Superior temporal gyrus (tissue), 1 donor: ENCODE data around the gene RPL5.
"Not testable (repeated sequence)": the region's sequence is repeated elsewhere in the genome, so short reads cannot be mapped to it uniquely, and the experiment has no call there.

Experiments
- DNase-seq: peaks from one replicate; pipeline ENCODE4 v3.0.0-alpha.2; 2016; ENCODE audit errors: extremely low spot score

Gene RPL5

DNA sequence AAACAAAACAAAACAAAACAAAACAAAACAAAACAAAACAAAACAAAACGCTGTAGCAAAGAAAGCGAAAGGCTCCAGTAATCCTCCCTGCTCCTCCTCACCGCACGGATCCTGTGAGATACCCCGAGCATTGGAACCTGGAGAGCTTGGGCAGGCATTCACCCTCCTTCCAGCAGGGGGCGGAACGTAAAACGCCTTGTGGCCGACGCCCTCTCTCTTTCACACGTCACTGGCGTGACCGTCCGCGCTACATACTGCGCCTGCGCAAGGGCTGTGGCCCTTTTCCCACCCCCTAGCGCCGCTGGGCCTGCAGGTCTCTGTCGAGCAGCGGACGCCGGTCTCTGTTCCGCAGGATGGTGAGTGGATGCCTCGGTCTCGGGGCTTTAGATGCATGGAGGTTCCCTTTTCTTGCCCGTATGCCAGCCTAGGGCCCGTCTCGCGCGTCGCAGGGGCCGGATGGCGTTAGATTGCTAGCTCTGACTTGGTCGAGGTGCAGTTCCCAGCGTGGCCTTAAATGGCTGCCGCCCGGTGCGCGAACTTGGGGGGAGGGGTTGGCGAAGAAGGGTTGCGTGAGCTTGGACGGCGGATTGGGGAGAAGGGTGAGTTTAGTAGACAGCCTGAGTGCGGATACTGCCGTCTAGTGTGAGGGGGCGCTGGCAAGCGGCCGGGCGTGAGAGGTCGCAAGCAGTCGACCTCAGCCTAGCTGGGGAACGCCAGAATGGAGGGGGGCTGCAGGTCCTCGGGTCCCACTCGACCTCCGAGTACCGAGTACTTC lies at the start of gene RPL5:
TSS of gene RPL5 (plus strand) at position 279 of the 775 bp plus-strand sequence. CDS start at position 354, 75 bp downstream.
- peak; percentile 99 for DNase-seq

DNA sequence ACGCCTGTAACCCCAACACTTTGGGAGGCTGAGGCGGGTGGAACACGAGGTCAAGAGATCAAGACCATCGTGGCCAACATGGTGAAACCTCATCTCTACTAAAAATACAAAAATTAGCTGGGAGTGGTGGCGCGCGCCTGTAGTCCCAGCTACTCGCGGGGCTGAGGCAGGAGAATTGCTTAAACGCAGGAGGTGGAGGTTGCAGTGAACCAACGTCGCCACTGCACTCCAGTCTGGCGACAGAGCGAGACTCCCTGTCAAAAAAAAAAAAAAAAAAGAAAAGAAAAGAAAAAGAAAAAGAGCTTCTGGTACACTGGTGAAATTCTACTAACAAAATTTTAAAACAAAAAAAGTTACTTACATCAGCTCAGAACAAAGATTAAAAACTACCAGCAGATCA lies 48.3 kb upstream of the RPL5 start:
- DNase-seq, result not testable (repeated sequence)

GRCh38 chr1:92784021-92784638 lies 47.7 kb upstream of the RPL5 start:
- DNase-seq, result no peak

DNA sequence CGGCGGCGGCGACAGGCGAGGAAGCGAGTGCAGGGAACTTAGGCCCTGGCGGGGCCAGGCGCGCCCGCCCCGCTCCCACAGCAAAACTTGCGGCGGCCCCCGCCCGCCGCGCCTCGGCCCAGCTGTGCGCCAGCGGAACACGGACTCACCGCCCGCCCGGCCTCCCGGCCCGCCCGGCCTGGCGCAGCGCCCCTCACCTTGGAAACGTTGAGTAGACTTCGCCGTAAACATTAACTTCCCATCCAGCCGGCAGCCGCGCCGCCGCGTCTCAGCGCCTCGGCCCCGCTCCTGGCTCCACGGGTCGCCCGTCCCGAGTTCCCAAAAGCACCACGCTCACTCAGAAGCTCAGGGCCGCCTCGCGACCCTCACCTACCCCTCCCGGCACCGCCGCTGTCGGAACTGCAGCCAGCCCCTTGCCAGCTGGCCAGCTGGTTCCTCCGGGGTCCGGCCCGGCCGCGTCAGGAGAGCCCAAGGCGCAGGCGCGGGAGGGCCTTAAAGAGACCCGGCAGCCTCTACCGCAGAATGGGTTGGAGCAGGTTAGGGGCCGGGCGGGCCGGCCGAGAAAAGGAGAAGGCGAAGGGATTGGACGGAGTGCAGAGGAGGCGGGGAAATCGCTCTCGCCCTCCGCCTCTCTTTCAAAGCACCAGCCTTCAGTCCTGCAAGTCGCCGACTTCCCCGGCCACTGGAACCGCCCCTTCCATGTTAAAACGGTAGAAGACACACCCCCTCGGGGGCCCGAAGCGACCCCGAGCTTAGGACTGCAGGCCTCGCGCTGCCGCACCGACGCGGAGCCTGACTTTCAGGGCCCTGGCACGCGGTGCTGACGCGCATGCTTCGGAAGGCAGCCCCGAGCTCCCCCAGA lies 47.0 kb upstream of the RPL5 start, which contains the start of gene EVI5:
TSS of gene EVI5 (minus strand) at position 470 of the 862 bp plus-strand sequence. CDS start 48,562 bp downstream, outside the sequence.
- peak; percentile 90 for DNase-seq

DNA sequence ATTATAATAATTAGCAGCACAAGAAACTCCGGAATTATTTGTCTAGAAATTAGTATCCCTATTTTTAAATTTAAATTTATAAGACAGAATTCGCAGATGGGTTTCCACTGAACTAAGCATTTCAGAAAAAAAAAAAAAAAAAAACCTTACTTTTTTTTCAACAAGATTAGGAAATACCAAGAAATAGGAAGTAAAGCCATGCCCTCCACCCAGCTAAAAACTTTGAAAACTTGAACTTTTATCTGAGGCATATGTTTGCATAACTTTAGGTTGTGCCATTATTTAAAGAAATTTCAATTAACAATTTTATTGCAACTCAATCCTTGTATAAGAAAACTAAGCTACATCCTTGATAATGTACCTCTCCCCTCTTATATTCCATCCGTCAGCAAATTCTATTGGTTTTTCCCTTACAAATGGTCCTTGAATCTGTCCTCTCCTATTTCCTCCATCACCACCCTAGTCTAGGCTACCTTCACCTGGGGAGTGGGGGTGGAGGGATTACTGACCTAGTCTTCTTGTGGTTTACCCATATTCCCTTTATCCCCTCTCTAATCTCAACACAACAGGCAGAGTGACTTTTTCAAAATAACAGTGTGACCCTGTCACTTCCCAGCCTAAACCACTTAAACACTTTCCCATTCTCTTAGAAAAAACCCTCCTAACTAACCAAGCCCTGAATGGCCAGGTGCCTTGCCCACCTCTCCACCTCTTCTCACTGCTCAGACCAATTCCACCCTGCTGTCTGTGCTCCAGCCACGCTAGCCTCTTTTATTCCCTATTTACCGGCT lies 45.5 kb upstream of the RPL5 start:
- DNase-seq, result no peak

DNA sequence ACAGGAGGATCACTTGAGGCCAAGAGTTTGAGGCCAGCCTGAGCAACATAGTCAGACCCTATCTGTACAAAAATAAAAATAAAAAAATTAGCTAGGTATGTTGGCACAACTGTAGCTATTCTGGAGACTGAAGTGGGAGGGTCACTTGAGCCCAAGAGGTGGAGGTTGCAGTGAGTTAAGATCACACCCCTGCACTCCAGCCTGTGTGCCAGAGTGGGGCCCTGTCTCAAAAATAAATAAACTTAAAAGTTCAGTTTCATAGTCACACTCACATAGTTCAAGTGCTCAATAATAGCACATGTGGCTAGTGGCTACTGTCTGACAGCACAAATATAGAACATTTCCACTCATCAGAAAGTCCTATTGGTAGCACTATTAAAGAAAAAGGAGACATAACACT lies 41.8 kb upstream of the RPL5 start:
- no peak for DNase-seq

GRCh38 chr1:92790867-92791266 lies 41.0 kb upstream of the RPL5 start:
- DNase-seq, result no peak

GRCh38 chr1:92791487-92792066 lies 40.3 kb upstream of the RPL5 start:
- no peak for DNase-seq

DNA sequence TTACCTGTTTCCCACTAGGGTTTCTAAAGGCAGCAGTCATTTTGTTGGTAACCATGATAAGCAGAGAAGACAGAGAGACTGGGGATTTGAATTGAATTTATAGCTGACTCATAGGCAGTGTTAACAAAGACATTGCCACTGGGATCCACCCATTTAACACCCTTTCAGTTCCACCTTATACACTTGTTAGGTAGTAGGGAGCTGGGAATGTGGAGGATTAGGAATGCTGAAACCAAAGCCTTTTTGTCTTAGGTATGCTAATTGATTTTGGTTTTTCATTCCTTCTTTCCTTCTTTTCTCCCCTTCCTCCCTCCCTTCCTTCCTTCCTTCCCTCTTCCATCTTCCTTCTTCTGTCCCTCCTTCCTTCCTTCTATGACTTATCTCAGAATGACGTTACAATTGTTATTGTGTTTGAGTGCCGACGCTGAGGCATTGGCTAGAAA lies 39.5 kb upstream of the RPL5 start:
- no peak for DNase-seq

DNA sequence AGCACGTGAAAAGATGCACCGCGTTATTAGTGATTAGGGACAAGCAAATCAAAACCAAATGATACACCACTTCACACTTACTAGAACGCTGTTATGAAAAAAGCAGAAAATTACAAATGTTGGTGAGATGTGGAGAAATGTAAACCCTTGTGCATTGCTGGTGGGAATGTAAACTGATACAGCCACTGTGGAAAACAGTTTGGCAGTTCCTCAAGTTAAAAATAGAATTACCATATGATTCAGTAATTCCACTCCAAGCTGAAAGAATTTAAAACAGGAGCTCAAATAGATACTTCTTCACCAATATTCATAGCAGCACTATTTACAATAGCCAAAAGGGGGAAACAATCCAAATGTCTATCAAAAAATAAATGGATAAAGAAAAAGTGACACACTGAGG lies 36.7 kb upstream of the RPL5 start:
- peak; percentile 4 for DNase-seq

GRCh38 chr1:92797297-92797696 lies 34.5 kb upstream of the RPL5 start:
- no peak for DNase-seq

DNA sequence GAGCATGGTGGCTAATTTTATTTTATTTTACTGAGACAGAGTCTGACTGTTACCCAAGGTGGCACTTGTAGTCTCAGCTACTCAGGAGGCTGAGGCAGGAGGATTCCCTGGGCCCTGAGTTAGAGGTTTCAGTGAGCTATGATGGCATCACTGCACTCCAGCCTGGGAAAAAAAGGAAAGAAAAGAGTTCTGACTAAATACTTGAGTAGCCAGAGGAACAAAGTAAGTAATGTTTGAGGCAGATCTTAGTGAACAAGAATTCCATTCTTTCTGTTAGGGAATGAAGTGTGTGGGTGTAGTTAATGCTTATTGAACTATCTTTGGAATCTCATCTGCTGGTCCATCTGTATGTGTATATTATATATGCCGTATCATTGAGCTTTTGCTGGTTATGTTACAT lies 33.9 kb upstream of the RPL5 start:
- DNase-seq, result no peak

- DNase-seq, result no peak
Observed at GRCh38 chr1:92803140-92803887, 28.5 kb upstream of the RPL5 start.

DNA sequence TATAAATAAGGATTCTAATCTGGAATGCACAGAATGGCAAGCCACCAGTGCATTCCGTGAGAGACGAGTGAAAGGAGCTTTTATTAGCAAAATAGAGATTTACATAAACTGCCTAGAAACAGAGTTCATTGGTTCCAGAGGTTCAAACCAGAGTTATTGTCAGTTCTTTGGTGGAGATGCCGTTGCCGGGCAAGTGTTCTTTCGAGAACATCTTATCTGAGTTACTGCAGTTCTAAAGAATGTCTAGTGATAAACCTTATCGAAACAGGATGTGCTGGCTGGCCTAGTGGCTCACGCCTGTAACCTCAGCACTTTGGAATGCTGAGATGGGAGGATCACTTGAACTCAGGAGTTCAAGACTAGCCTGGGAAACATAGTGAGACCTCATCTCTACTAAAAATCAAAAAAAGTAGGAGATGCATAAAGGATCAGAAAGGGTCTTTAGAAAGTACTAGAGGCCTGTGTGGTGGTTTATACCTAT lies 27.1 kb upstream of the RPL5 start:
- peak; percentile 86 for DNase-seq

DNA sequence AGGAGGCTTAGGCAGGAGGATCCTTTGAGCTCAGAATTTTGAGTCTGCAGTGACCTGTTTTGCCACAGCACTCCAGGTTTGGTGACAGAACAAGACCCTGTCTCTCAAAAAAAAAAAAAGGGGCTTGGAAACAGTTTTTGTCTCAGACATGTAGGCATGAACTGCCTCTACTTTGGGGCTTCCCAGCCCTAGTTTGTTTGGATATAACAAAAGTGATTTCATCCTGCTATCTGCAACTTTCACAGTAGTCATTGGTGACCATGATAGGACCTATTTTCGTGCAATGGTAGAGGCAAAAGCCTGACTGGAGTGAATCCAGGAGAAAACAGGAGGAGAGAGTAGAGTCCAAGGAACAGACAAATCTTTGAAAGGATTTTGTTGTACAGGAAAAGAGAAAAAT lies 26.6 kb upstream of the RPL5 start:
- DNase-seq, result no peak

DNA sequence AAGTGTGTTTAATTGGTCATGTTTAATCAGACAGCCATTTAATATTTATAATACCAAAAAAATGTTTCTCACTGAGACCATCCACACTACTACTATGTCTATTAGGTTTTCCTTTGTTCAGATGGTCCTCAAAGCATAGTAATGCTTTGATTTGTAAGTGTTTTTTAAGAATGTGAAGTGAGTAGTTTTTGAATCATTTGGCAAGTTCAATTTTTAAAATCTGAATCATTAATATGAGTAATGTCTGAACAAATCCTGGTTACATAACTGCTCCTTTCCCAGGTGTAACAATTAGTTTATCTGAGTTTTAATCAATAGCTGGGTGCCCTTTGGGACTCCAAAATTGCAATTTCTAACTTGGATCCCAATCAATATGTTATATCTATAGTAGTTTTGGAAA lies 23.5 kb upstream of the RPL5 start:
- no peak for DNase-seq

- no peak for DNase-seq
Observed at GRCh38 chr1:92816732-92817131, 15.1 kb upstream of the RPL5 start.

DNA sequence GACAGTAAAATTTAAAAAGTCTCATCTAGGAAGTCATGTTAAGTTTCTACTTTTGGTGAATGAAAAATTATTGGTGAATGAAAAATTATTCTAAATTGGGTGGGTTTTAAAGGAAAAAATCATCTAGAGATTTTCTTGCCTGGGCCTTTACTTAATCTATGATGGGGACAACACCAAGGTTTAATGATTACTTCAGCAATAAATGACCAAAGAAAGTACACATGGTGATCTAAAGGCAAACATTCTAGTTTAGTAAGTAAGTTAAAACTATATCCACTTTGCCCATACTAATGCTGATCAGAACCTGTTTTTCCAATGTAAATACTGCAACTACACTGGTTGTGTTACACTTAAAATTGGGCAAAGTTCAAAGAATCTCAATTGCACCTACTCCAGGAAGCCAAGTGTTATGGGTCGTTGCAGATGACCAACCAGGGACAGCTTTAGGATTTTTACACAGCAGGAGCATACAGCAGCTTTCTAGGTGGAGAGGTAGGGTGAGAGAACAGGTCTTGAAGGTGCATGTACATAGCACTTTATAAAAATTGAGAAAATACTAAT lies 14.6 kb upstream of the RPL5 start:
- no peak for DNase-seq

DNA sequence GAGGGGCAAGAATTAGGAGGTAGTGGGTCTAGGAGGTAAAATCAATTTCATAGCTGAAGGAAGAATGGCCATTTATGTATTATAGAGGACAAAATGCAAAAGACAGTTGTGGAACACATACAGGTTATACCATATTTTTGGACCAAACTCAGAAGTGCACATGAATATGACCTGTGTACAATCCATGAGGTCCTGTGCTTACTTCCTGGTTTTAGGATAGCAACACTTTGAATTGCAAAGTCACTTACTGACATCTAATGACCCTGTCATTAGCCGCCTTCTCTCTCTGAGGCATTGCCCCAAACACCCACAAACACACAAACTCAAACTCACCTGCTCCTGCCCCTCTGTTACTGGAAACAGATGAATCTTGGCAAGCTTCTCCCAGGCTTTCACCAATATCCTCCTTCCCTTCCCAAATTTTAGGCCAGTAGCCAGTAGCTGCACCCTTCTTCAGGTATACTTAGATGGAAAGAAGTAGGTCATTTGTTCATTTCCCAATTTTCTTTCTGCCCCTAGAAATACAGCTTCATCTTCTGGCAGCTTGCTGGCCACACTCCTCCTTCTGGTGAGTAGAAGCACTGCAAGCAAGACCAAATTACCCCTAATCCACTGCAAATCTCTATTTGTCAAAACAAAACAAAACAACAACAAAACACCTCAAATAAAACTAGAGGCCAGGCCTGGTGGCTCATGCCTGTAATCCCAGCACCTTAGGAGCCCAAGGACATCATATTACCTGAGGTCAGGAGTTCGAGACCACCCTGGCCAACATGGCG lies 13.7 kb upstream of the RPL5 start:
- DNase-seq, result no peak
